DOHH2 (cell line): ENCODE results near the gene KRTAP15-1.

ENCODE experiments used
- H3F3A ChIP-seq: fragments of 200-600 bp; sonication (generic), shearing (Covaris generic); 2 replicates; pipeline ENCODE4 v1.6.0; 2016; ENCODE audit warnings: antibody characterized with exemption, mild to moderate bottlenecking; ENCODE audit not compliant: control insufficient read depth, insufficient read depth
- H3K27ac ChIP-seq: fragments of 200-600 bp; sonication (generic); 2 replicates; pipeline ENCODE4 v1.5.1; 2014; ENCODE audit warnings: low read depth, mild to moderate bottlenecking, low read length, moderate library complexity
- H3K27me3 ChIP-seq: fragments of 200-600 bp; sonication (generic); 2 replicates; pipeline ENCODE4 v1.6.1; 2014; ENCODE audit warnings: mild to moderate bottlenecking, low read length, mixed read lengths; ENCODE audit not compliant: control insufficient read depth
- H3K36me3 ChIP-seq: fragments of 200-600 bp; sonication (generic); 2 replicates; pipeline ENCODE4 v1.6.1; 2014; ENCODE audit warnings: mild to moderate bottlenecking, low read length, moderate library complexity, mixed read lengths; ENCODE audit not compliant: control insufficient read depth
- H3K4me1 ChIP-seq: fragments of 200-600 bp; sonication (generic); 2 replicates; pipeline ENCODE4 v1.6.1; 2014; ENCODE audit warnings: mild to moderate bottlenecking, low read length, mixed read lengths; ENCODE audit not compliant: control insufficient read depth
- H3K4me2 ChIP-seq: fragments of 200-600 bp; sonication (generic); 2 replicates; pipeline ENCODE4 v1.6.0; 2014; ENCODE audit warnings: mild to moderate bottlenecking, low read length, moderate library complexity
- H3K4me3 ChIP-seq: fragments of 200-600 bp; sonication (generic); 2 replicates; pipeline ENCODE4 v1.5.1; 2014; ENCODE audit warnings: mild to moderate bottlenecking, low read length, mixed read lengths
- H3K79me2 ChIP-seq: fragments of 200-600 bp; sonication (generic); 2 replicates; pipeline ENCODE4 v1.6.1; 2014; ENCODE audit warnings: mild to moderate bottlenecking, low read length, mixed read lengths; ENCODE audit not compliant: control insufficient read depth
- H3K9me2 ChIP-seq: fragments of 200-600 bp; sonication (generic); replicated peaks from 2 replicates; pipeline ENCODE4 v1.6.1; 2014; ENCODE audit warnings: mild to moderate bottlenecking, low read length, mixed read lengths; ENCODE audit not compliant: control insufficient read depth
- H3K9me3 ChIP-seq: fragments of 200-600 bp; sonication (generic); 2 replicates; pipeline ENCODE4 v1.6.1; 2014; ENCODE audit warnings: antibody characterized with exemption, low read length, mixed read lengths; ENCODE audit not compliant: control insufficient read depth, insufficient read depth
- H4K20me1 ChIP-seq: fragments of 200-600 bp; sonication (generic); 2 replicates; pipeline ENCODE4 v1.6.0; 2014; ENCODE audit warnings: low read depth, mild to moderate bottlenecking, antibody characterized with exemption, low read length, moderate library complexity; ENCODE audit not compliant: control insufficient read depth, insufficient read depth
- CTCF ChIP-seq: fragments of 200-600 bp; sonication (generic); IDR thresholded peaks from one replicate; pipeline ENCODE4 v1.5.1; 2014; ENCODE audit warnings: antibody characterized with exemption, mild to moderate bottlenecking, low read depth, low read length; ENCODE audit not compliant: poor library complexity, severe bottlenecking
- EZH2phosphoT487 ChIP-seq: fragments of 200-600 bp; sonication (generic); IDR thresholded peaks from 2 replicates; pipeline ENCODE4 v1.6.1; 2017; ENCODE audit warnings: borderline replicate concordance, mild to moderate bottlenecking, antibody characterized with exemption, low read length, moderate library complexity, mixed read lengths

The KRTAP15-1 gene

DNA sequence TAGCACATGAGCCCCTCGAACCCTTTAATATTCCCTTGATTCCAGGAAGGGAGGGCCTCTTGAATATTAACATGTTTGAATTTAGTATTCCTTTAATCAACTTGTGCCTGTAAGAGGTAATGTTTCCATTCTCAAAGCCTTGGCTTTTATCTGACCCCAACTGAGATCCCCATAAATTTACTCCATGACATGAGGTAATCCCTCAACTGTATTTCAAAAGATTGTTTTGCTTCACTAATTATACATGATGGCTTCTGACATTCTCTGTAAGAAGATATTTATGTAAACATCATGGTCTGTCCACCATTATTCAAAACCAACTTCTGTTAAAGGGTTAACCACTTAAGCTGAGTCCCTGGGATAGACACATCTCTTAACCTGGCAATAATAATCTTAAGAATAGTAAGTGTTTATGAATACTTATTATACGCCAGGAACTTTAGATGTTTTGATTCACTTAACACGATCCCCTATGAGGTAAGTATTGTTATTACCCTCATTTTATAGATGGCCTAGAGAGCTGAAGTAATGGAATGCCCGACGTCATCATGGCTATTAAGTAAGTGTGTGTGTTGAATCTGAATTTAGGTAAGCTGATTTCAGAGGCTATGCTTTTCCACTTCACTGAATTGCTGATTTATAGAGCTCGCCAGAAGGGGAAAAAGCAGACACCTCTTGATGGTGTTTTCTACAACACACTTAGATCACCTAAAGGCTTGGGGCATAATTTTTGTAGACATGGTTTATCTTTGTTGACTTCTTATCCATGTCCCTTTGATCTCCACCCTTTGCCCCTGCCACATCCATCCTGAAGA is 29.0 kb downstream of the KRTAP15-1 start:
- H3K4me2 ChIP-seq = no peak overlapping the region
- TF ChIP-seq CTCF (no peak), EZH2phosphoT487 (no peak)
- no peak overlapping the region for H3K27ac ChIP-seq
- H3F3A ChIP-seq = no peaks in the 10 kb centered on the region
- no peak overlapping the region for H3K4me3 ChIP-seq
- H4K20me1 ChIP-seq = no peaks in the 10 kb centered on the region
- H3K36me3 ChIP-seq = no peaks in the 10 kb centered on the region
- no peaks in the 10 kb centered on the region for H3K9me2 ChIP-seq
- H3K4me1 ChIP-seq = no peaks in the 10 kb centered on the region
- no peaks in the 10 kb centered on the region for H3K9me3 ChIP-seq
- no peaks in the 10 kb centered on the region for H3K79me2 ChIP-seq
- no peaks in the 10 kb centered on the region for H3K27me3 ChIP-seq

DNA sequence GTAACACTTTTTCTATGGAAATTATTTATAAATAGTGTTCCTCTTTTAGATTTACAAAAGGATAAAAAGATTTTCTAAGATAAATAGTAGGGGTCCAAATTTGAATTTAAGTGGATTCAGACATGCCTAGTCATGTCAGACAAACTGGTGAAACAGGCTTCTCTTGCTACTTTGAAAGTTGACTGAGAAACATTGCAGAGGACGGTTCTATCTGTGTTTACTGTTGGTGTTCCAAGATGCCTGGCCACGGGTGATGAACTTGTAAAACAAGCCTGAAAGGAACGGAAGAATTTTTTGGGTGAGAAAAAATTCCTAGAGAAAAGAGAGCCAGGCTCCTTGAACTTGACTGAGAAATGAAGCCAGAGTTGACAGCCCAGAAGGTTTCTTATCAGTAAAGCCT is 37.9 kb downstream of the KRTAP15-1 start:
- TF ChIP-seq CTCF (no peak), EZH2phosphoT487 (no peak)
- no peak overlapping the region for H3K4me3 ChIP-seq
- H3K9me3 ChIP-seq = no peaks in the 10 kb centered on the region
- H3K36me3 ChIP-seq = no peaks in the 10 kb centered on the region
- H3K4me2 ChIP-seq = no peak overlapping the region
- H3K9me2 ChIP-seq = no peaks in the 10 kb centered on the region
- no peaks in the 10 kb centered on the region for H3K4me1 ChIP-seq
- no peaks in the 10 kb centered on the region for H4K20me1 ChIP-seq
- H3K27me3 ChIP-seq = no peaks in the 10 kb centered on the region
- no peak overlapping the region for H3K27ac ChIP-seq
- no peaks in the 10 kb centered on the region for H3F3A ChIP-seq
- no peaks in the 10 kb centered on the region for H3K79me2 ChIP-seq

DNA sequence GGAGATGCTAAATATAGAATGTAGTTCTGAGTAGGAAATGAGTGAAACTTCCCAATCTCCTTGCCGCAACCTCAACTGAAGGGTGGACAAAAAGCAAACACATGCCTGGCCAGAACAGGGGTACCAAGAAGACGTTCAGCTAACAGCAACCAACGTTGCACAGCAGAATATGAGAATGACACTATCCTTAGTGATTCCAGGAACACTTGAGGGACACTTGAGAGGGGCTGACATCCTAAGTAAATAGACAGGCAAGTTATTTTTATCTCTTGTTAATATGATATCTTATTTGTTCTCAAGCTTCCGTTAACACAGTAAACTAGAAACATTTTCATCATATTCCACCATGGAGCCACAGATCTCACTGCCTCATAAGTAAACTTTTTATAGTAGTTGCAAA is 39.2 kb downstream of the KRTAP15-1 start:
- Histone ChIP-seq H3K4me1 (no peaks in the 10 kb centered on the region), H3F3A (no peaks in the 10 kb centered on the region), H3K9me2 (no peaks in the 10 kb centered on the region), H3K27ac (no peak overlapping the region), H3K79me2 (no peaks in the 10 kb centered on the region), H3K9me3 (no peaks in the 10 kb centered on the region), H4K20me1 (no peaks in the 10 kb centered on the region), H3K4me2 (no peak overlapping the region), H3K36me3 (no peaks in the 10 kb centered on the region), H3K4me3 (no peak overlapping the region), H3K27me3 (no peaks in the 10 kb centered on the region)
- TF ChIP-seq EZH2phosphoT487 (no peak), CTCF (no peak)
